Measurements from ENCODE around the gene SLCO4A1. TPM values are rescaled to one million over a fixed set of nuclear protein-coding genes. Genes with fewer than 3 reads are reported as not detected.

SLCO4A1 gene
- polyA plus RNA-seq, 3 donors: 6.8 to 45.9 (median 37.8) TPM

DNA sequence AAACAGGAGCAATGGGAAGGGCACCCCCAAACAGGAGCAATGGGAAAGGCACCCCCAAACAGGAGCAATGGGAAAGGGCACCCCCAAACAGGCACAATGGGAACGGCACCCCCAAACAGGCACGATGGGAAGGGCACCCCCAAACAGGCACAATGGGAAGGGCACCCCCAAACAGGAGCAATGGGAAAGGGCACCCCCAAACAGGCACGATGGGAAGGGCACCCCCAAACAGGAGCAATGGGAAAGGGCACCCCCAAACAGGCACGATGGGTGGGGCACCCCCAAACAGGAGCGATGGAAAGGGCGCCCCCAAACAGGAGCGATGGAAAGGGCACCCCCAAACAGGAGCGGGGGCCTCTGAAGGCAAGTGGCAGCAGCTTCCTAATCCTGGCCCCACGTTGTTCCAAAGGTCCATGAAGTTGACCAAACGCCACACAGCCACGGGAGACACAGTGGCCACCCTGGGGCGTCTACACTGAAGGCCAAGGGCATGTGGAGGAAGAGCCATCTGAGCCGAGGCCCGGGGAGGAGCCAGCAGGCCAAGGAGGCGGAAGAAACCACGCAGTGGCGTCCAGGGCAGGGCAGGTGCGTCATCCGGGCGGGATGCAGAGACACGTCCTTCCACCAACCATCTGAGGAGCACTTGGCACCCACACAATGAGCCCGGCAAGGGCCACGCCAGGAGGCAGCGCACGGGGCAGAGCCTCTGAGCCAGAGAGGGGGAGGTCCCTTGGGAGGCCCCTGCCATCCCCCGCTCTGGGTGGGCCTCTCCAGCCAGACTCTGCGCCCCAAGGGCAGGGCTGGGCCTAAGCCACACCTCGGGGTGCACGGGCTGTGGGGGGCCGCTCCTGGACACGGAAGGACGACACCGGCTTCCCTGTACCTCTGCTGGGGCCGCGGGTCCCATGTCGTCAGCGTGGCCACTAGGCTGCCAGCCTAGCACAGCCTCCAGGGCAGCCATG lies 44.8 kb downstream of the SLCO4A1 start:
- 81 to 92% (median 91%) methylated on average over 36 to 37 of the region's 37 CpGs for WGBS, 3 donors
- no peak overlapping the region for H3K27ac ChIP-seq (ENCODE audit: low read depth, low read length)

GRCh38 chr20:62688083-62688482 lies 45.8 kb downstream of the SLCO4A1 start:
- no peak overlapping the region for H3K27ac ChIP-seq (ENCODE audit: low read depth, low read length)
- 78 to 92% (median 89%) methylated on average over 11 of the region's 11 CpGs for WGBS, 3 donors

DNA sequence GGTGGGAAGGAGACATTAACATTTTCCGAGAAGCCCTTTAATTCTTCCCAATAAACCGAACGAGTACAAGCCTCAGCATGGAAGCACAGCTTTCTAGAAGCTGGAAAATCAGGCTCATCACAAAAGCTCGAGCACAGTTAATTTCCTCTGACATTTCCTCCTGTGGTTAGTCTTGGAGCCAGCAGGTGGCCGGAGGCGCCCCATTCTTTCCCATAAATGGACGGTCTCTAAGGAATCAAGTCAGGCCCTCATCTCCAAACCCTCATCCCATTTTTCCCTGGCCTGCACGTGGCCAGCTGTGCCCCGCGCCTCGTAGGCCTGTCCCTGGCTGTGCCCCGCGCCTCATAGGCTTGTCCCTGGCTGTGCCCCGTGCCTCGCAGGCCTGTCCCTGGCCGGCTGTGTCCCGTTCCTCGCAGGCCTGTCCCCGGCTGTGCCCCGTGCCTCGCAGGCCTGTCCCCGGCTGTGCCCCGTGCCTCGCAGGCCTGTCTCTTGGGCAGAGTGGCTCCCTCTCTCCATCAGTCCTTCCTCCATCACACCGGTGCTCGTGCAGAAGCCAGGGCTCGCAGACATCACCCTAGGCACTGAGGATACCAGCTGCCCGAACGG lies 46.7 kb downstream of the SLCO4A1 start:
- H3K27ac ChIP-seq (ENCODE audit: low read depth, low read length): no peak overlapping the region
- 73 to 76% (median 74%) methylated on average over 29 of the region's 29 CpGs for WGBS, 3 donors

DNA sequence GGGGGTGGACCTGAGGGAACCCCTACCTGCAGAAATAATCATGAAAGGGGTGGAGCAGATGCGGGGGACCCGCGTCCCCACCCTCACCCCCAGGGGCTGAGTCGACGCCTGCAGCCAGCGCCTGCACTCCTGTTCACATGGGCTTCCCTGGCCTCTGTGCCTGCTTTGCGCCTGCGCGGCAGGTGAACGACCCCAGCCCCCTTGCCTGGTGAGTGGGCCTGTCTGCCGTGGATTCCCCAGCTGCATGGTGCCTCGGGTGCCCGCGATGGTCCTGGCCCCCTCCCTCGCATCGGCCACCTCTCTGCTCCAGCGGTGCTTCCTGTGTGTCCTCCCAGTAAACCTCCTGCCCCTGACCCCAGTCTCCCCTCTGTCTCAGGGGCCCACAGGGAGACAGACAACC lies 47.6 kb downstream of the SLCO4A1 start:
- WGBS, 3 donors: 85 to 89% (median 86%) methylated on average over 15 to 17 of the region's 17 CpGs

GRCh38 chr20:62690261-62690820 lies 48.0 kb downstream of the SLCO4A1 start:
- 57 to 87% (median 85%) methylated on average over 17 of the region's 17 CpGs for WGBS, 3 donors
- H3K27ac ChIP-seq (ENCODE audit: low read depth, low read length): no peak overlapping the region

More for the DNA sequence above, 47.6 kb downstream of the SLCO4A1 start:
- H3K27ac ChIP-seq (ENCODE audit: low read depth, low read length): no peak overlapping the region

- WGBS, 3 donors: 75 to 79% (median 78%) methylated on average over 15 of the region's 15 CpGs
Measured at GRCh38 chr20:62691487-62691886, 49.2 kb downstream of the SLCO4A1 start.

GRCh38 chr20:62692176-62692575 lies 49.9 kb downstream of the SLCO4A1 start:
- H3K27ac ChIP-seq (ENCODE audit: low read depth, low read length): no peak overlapping the region
- WGBS, 3 donors: 65 to 82% (median 82%) methylated on average over 8 of the region's 8 CpGs

More at GRCh38 chr20:62691487-62691886, 49.2 kb downstream of the SLCO4A1 start:
- no peak overlapping the region for H3K27ac ChIP-seq (ENCODE audit: low read depth, low read length)

GRCh38 chr20:62692801-62693523 lies 50.7 kb downstream of the SLCO4A1 start:
- WGBS, 3 donors: 64 to 71% (median 66%) methylated on average over 22 of the region's 22 CpGs
- H3K27ac ChIP-seq (ENCODE audit: low read depth, low read length): no peak overlapping the region

- 62 to 70% (median 69%) methylated on average over 10 of the region's 10 CpGs for WGBS, 3 donors
- H3K27ac ChIP-seq (ENCODE audit: low read depth, low read length): no peak overlapping the region
Measured at GRCh38 chr20:62693524-62693922, 51.2 kb downstream of the SLCO4A1 start.

DNA sequence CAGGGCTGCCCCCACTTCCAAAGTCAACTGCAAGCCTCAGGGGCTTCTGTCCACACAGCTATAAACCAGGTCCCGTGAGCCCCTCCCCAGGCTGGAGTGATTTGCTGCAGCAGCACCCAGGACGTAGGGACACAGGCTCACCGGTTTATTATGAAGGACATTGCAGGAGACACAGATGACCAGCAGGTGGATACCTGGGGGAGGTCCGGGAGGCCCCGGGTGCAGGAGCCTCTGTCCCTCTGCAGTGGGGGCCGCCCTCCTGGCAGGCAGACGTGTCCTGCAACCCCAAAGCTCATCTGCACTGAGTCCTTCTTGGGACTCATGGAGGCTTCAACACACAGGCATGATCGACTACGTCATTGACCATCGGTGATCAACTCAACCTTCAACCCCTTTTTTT lies 51.8 kb downstream of the SLCO4A1 start:
- no peak overlapping the region for H3K27ac ChIP-seq (ENCODE audit: low read depth, low read length)
- 54 to 82% (median 78%) methylated on average over 10 of the region's 10 CpGs for WGBS, 3 donors

- 73 to 80% (median 78%) methylated on average over 15 of the region's 15 CpGs for WGBS, 3 donors
- no peak overlapping the region for H3K27ac ChIP-seq (ENCODE audit: low read depth, low read length)
Measured at GRCh38 chr20:62694868-62695267, 52.6 kb downstream of the SLCO4A1 start.

DNA sequence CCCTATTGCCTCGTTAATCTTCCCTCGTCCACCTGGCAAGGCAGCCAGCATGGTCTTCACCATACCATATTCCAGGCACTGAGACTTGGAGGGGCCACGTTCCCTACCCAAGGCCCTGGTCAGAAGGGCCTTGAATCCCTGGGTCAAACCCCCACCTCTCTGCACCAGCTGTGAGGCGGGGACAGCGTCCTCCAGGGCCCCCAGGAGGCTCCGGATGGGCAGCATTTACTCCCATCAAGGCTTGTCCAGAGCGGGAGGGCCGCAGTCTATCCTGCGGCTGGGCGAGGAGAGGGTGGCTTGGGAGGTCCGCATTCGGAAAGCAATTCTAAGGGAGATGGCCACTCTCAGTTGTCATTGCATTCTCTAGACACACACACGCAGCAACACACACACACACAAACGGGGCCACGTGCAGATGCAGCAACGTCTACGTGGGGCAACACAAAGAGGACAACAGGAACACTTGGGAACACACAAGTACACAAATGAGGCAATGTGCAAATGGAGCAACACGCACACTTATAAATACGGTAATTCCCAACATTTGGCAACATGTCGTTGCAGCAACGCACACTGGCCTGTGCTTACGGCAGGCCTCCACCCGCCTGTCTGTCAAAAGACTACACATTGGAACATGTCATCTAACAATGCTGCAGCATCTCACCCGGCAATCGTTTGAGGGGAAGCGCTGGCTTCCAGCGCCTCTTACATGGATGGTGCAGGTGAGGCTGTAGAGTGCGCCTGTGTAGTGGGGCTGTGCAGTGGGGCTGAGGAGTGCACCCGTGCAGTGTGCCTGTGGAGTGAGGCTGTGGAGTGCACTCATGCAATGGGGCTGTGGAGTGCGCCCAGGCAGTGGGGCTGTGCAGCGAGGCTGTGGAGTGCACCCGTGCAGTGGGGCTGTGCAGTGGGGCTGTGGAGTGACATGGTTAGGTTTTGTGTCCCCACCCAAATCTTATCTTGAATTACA lies 53.4 kb downstream of the SLCO4A1 start:
- WGBS, 3 donors: 73 to 80% (median 78%) methylated on average over 31 to 32 of the region's 32 CpGs
- no peak overlapping the region for H3K27ac ChIP-seq (ENCODE audit: low read depth, low read length)

- no peak overlapping the region for H3K27ac ChIP-seq (ENCODE audit: low read depth, low read length)
- 66 to 81% (median 78%) methylated on average over 15 to 16 of the region's 16 CpGs for WGBS, 3 donors
Measured at GRCh38 chr20:62696434-62696957, 54.2 kb downstream of the SLCO4A1 start.

GRCh38 chr20:62696989-62697388 lies 54.7 kb downstream of the SLCO4A1 start:
- WGBS, 3 donors: 75 to 84% (median 81%) methylated on average over 10 of the region's 10 CpGs
- H3K27ac ChIP-seq (ENCODE audit: low read depth, low read length): no peak overlapping the region

DNA sequence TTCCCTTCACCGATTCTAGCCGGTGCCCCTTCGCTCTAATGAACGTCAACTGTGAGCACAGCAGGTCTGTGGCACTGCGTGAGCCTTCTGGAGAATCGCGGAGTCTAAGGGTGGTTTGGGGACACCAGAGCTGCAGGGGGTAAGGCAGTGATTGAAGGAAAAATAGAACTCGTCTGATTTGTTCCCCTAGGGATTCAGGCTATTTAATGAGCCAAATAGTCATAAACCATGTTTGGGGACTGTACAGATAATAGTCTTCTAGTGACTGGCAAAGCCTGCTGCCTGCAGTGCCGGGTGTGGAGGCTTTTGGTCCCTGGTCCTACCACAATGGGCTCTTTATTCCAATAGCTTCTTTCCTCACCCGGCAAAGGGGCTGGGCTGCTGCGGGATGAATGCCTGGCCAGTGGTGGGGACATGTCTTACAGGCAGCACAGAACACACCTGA lies 55.2 kb downstream of the SLCO4A1 start:
- H3K27ac ChIP-seq (ENCODE audit: low read depth, low read length): no peak overlapping the region
- WGBS, 3 donors: 41 to 88% (median 87%) methylated on average over 11 of the region's 11 CpGs

- H3K27ac ChIP-seq (ENCODE audit: low read depth, low read length): no peak overlapping the region
- 87 to 93% (median 93%) methylated on average over 14 of the region's 14 CpGs for WGBS, 3 donors
Measured at GRCh38 chr20:62698231-62698630, 55.9 kb downstream of the SLCO4A1 start.

DNA sequence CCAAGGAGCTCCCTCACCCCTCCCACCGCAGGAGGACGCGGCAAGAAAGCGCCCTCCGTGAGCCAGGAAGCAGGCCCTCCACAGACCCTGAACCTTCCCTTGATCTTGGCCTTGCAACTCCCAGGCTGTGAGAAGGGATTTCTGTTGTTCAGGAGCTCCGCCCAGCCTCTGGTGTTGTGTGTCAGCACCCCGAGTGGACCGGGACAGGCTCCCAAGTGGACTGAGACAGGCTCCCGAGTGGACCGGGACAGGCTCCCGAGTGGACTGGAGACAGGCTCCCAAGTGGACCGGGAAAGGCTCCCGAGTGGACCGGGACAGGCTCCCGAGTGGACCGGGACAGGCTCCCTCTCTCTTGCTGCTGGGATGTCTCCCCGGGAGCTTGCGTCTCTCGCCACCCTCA lies 57.0 kb downstream of the SLCO4A1 start:
- 89 to 94% (median 93%) methylated on average over 15 to 19 of the region's 19 CpGs for WGBS, 3 donors
- no peak overlapping the region for H3K27ac ChIP-seq (ENCODE audit: low read depth, low read length)

Measured in adipose tissue (tissue), 3 donors.